Gastrocnemius medialis (tissue), 4 donors: ENCODE results near the gene B3GAT1. TPM values are rescaled to one million over a fixed set of nuclear protein-coding genes. Genes with fewer than 3 reads are reported as not detected.

Experiments used
- ATAC-seq, 2 donors: fragments of 150-250 bp; one replicate each; pipeline ENCODE4 v1.9.1; 2016
- DNase-seq, 2 donors: peaks; one replicate each; pipeline ENCODE4 v3.0.0-alpha.2; 2019
- H3K27ac ChIP-seq, 4 donors: fragments of 200-600 bp; sonication (generic); 1 replicate in 1 of 4; 2 replicates in 3 of 4; pipeline ENCODE4 v1.5.1; 2016 to 2018; ENCODE audit warnings: mild to moderate bottlenecking in 2 of 4, moderate library complexity in 1 of 4
- H3K27me3 ChIP-seq, 3 donors: fragments of 200-600 bp; sonication (generic) in 2 of 3; 1 replicate in 1 of 3; 2 replicates in 2 of 3; pipeline versions ENCODE4 v1.5.1 to v1.6.0; 2016 to 2019; ENCODE audit warnings: mild to moderate bottlenecking in 1 of 3, moderate library complexity in 1 of 3
- H3K36me3 ChIP-seq, 2 donors: fragments of 200-600 bp; sonication (generic) in 1 of 2; one replicate each; pipeline ENCODE4 v1.5.1; 2017 to 2018
- H3K4me1 ChIP-seq, 2 donors: fragments of 200-600 bp; sonication (generic) in 1 of 2; one replicate each; pipeline ENCODE4 v1.5.1; 2016 to 2017; ENCODE audit warnings: mild to moderate bottlenecking in 2 of 2
- H3K4me3 ChIP-seq, 4 donors: fragments of 200-600 bp; sonication (generic) in 3 of 4; 1 replicate in 1 of 4; 2 replicates in 3 of 4; pipeline ENCODE4 v1.5.1; 2016 to 2019; ENCODE audit warnings: mild to moderate bottlenecking in 2 of 4
- H3K9me3 ChIP-seq, 3 donors: fragments of 200-600 bp; sonication (generic) in 2 of 3; 1 replicate in 1 of 3; 2 replicates in 2 of 3; pipeline ENCODE4 v1.5.1; 2016 to 2019
- POLR2A ChIP-seq, 2 donors: fragments of 450-650 bp; IDR thresholded peaks; one replicate each; pipeline ENCODE4 v1.6.1; 2017; ENCODE audit warnings: antibody characterized with exemption in 2 of 2, mild to moderate bottlenecking in 2 of 2, moderate library complexity in 2 of 2
- in situ Hi-C, 4 donors: fragments of 200-750 bp; cut with MboI; loops; one replicate each; pipeline versions ENCODE4 v1.15.0 to v1.8.0; 2017; ENCODE audit warnings: low sequenced_read_pairs in 4 of 4
- intact Hi-C: fragments of 100-400 bp; cut with DNase I; formaldehyde crosslinking; loops from one replicate; pipeline ENCODE4 v1.15.1; 2023; ENCODE audit warnings: low total_unique reads
- total RNA-seq, 4 donors: library from RNA; depleted of rRNA; stranded (reverse); fragments of >200 nt; gene quantifications; one replicate each; pipeline versions ENCODE4 v1.1.0 to v1.2.3, GENCODE V29; 2016
- TF ChIP-seq, protein P1 (sequence below), 5 experiments: fragments of 450-650 bp in 3 of 5; fragments of 200-600 bp in 2 of 5; sonication (generic) in 2 of 5; IDR thresholded peaks in 4 of 5; conservative IDR thresholded peaks in 1 of 5; 1 replicate in 4 of 5; 2 replicates in 1 of 5; pipeline ENCODE4 v1.5.1; 2016 to 2019; ENCODE audit warnings: antibody characterized with exemption in 5 of 5, mild to moderate bottlenecking in 3 of 5, moderate library complexity in 3 of 5

B3GAT1 gene
- total RNA-seq, 4 donors from 2014 or later, result 0.10 TPM; not detected in 3

DNA sequence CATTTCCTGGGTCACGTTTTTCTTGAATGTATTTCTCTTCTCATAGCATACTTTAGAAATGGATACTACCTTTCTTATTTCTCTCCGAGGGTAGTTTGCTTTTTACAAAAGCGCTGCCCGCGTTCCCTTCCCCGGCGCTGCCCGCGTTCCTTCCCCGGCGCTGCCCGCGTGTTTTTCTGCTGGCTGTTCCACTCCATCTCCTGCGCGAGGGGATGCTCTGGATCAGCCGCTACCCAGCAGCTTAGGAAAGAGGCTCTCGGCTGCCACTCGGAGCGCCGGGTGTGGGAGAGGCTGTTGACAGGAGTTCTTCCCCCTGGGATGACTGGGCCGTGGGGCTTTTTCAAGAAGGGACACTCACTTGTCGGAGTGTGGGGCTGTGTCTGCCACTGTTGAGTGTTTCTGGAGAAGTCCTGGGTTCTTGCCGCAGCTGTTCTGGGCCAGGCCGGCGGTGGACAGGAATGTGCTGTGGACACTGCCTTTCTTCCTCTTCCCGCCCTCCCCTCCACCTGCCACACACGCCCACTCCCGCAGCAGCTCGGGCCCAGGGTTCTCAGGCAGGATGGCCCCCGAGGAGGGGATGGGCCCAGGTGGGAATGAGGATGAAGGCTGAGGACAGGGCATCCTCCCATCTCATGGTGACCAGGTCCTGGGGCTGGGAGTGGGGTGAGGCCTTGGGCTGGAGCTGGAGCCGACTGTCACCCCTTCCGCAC lies 49.7 kb downstream of the B3GAT1 start:
- no peaks in the 10 kb centered on the region for H3K36me3 ChIP-seq
- DNase-seq (no peak), ATAC-seq (no peak)
- no peaks in the 10 kb centered on the region for H3K4me1 ChIP-seq
- TF ChIP-seq, protein P1, sequence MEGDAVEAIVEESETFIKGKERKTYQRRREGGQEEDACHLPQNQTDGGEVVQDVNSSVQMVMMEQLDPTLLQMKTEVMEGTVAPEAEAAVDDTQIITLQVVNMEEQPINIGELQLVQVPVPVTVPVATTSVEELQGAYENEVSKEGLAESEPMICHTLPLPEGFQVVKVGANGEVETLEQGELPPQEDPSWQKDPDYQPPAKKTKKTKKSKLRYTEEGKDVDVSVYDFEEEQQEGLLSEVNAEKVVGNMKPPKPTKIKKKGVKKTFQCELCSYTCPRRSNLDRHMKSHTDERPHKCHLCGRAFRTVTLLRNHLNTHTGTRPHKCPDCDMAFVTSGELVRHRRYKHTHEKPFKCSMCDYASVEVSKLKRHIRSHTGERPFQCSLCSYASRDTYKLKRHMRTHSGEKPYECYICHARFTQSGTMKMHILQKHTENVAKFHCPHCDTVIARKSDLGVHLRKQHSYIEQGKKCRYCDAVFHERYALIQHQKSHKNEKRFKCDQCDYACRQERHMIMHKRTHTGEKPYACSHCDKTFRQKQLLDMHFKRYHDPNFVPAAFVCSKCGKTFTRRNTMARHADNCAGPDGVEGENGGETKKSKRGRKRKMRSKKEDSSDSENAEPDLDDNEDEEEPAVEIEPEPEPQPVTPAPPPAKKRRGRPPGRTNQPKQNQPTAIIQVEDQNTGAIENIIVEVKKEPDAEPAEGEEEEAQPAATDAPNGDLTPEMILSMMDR (IDR thresholded peaks at IDR 0.05 in 4 of 5, conservative IDR thresholded peaks at IDR 0.05 in 1 of 5), result no peak
- TF ChIP-seq POLR2A (IDR thresholded peaks at IDR 0.05), result no peak
- no peaks in the 10 kb centered on the region for H3K9me3 ChIP-seq
- in situ Hi-C loops, result no loop called here
- no peak overlapping the region for H3K27ac ChIP-seq
- no peak overlapping the region for H3K4me3 ChIP-seq
- H3K27me3 ChIP-seq, result no peaks in the 10 kb centered on the region
- intact Hi-C loops, result no loop called here

GRCh38 chr11:134361661-134362060 lies 50.4 kb downstream of the B3GAT1 start:
- TF ChIP-seq, protein P1 (IDR thresholded peaks at IDR 0.05 in 4 of 5, conservative IDR thresholded peaks at IDR 0.05 in 1 of 5), result no peak
- no peak for TF ChIP-seq POLR2A (IDR thresholded peaks at IDR 0.05)
- Histone ChIP-seq H3K4me3 (no peak overlapping the region), H3K4me1 (no peaks in the 10 kb centered on the region), H3K27ac (no peak overlapping the region), H3K27me3 (no peaks in the 10 kb centered on the region), H3K36me3 (no peaks in the 10 kb centered on the region), H3K9me3 (no peaks in the 10 kb centered on the region)
- DNase-seq, result no peak
- in situ Hi-C loops, result no loop called here
- no peak for ATAC-seq
- intact Hi-C loops, result no loop called here

GRCh38 chr11:134360050-134360835 lies 51.8 kb downstream of the B3GAT1 start:
- DNase-seq, result peak; percentile 18 to 23
- Histone ChIP-seq H3K9me3 (no peaks in the 10 kb centered on the region), H3K4me1 (no peaks in the 10 kb centered on the region), H3K4me3 (no peak overlapping the region), H3K27ac (no peak overlapping the region), H3K36me3 (no peaks in the 10 kb centered on the region), H3K27me3 (no peaks in the 10 kb centered on the region)
- intact Hi-C loops (no loop called here), in situ Hi-C loops (no loop called here)
- TF ChIP-seq, protein P1 (IDR thresholded peaks at IDR 0.05 in 4 of 5, conservative IDR thresholded peaks at IDR 0.05 in 1 of 5), result peak; percentile 11 to 59 (median 50)
- no peak for TF ChIP-seq POLR2A (IDR thresholded peaks at IDR 0.05)
- peak in 1 of 2 donors; percentile 41 for ATAC-seq

- in situ Hi-C loops, result no loop called here
- Histone ChIP-seq H3K4me3 (no peak overlapping the region), H3K27ac (no peak overlapping the region), H3K27me3 (no peaks in the 10 kb centered on the region), H3K4me1 (no peaks in the 10 kb centered on the region), H3K36me3 (no peaks in the 10 kb centered on the region), H3K9me3 (no peaks in the 10 kb centered on the region)
- ATAC-seq, result no peak
- no peak for DNase-seq
- TF ChIP-seq POLR2A (IDR thresholded peaks at IDR 0.05), result no peak
- TF ChIP-seq, protein P1 (IDR thresholded peaks at IDR 0.05 in 4 of 5, conservative IDR thresholded peaks at IDR 0.05 in 1 of 5), result no peak
- intact Hi-C loops, result no loop called here
Measured at GRCh38 chr11:134359646-134360045, 52.4 kb downstream of the B3GAT1 start.
